Stimulated activated CD4-positive, alpha-beta T cell treated with anti-CD3 and anti-CD28 coated beads, Interleukin-15, amount 100 ng/mL, for 1 hour (primary cell): Measurements from ENCODE around the gene ELF3.
"Not testable (repeated sequence)": the region's sequence is repeated elsewhere in the genome, so short reads cannot be mapped to it uniquely, and the experiment has no call there.

ENCODE experiments used
- DNase-seq, 2 donors: peaks; one replicate each; pipeline ENCODE4 v3.0.0-alpha.2; 2020; ENCODE audit warnings: low read depth in 1 of 2, low spot score in 1 of 2

The ELF3 gene

DNA sequence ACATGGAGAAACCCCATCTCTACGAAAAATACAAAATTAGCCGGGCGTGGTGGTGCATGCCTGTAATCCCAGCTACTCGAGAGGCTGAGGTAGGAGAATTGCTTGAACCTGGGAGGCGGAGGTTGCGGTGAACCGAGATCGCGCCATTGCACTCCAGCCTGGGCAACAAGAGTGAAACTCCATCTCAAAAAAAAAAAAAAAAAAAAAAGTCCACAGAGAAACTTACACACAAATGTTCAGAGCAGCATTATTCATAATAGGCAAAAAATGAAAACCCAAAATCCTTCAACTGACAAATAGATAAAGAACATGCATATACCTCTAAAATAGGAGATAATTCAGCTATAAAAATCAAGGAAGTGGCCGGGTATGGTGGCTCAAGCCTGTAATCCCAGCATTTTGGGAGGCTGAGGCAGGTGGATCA lies 54.5 kb downstream of the ELF3 start:
- not testable (repeated sequence) for DNase-seq
